OCI-LY1 (cell line): Measurements from ENCODE around the gene ATP1A4.

Experiments
- EZH2 ChIP-seq: fragments of 200-600 bp; sonication (generic), shearing (Covaris generic); IDR thresholded peaks from 2 replicates; pipeline ENCODE4 v1.8.0; 2017; ENCODE audit warnings: borderline replicate concordance, mixed run types, mild to moderate bottlenecking, antibody characterized with exemption, low read length, moderate library complexity, mixed read lengths
- TF ChIP-seq, protein P1 (sequence below): fragments of 200-600 bp; sonication (generic), shearing (Covaris generic); IDR thresholded peaks from 2 replicates; pipeline ENCODE4 v1.5.1; 2017; ENCODE audit warnings: mild to moderate bottlenecking, antibody characterized with exemption, low read length, moderate library complexity, mixed read lengths

DNA sequence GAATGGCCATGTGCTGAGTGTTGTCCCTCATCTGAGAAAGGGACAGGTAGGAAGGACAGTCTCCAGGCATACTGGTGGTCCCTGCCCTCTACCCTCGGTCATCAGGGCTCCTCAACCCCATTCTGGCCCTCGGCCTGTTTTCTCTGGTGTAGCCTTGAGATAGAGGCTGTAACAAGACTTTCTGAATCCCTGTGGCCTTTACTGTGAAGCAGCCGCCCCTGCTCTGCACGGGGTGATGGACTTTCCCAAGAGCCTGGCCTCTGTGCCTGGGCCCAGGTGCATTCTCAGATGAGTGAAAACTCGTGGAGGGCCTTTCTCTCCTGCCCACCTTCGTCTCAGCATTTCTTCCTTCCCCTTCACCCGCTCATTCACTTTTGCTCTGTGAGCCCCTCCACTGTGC, 36.0 kb downstream of the ATP1A4 start:
- TF ChIP-seq, protein P1, sequence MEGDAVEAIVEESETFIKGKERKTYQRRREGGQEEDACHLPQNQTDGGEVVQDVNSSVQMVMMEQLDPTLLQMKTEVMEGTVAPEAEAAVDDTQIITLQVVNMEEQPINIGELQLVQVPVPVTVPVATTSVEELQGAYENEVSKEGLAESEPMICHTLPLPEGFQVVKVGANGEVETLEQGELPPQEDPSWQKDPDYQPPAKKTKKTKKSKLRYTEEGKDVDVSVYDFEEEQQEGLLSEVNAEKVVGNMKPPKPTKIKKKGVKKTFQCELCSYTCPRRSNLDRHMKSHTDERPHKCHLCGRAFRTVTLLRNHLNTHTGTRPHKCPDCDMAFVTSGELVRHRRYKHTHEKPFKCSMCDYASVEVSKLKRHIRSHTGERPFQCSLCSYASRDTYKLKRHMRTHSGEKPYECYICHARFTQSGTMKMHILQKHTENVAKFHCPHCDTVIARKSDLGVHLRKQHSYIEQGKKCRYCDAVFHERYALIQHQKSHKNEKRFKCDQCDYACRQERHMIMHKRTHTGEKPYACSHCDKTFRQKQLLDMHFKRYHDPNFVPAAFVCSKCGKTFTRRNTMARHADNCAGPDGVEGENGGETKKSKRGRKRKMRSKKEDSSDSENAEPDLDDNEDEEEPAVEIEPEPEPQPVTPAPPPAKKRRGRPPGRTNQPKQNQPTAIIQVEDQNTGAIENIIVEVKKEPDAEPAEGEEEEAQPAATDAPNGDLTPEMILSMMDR = no peak
- no peak for TF ChIP-seq EZH2
